HepG2 (cell line): Measurements from ENCODE around the gene ELF2. TPM values are rescaled to one million over a fixed set of nuclear protein-coding genes. Genes with fewer than 3 reads are reported as not detected.

Experiments used
- ATAC-seq: fragments of 200-7000 bp; cut with Tn5 transposase; 3 replicates; pipeline ENCODE4 v1.9.1; 2020; ENCODE audit warnings: mild to moderate bottlenecking, moderate library complexity
- BruUV-seq: library from RNA; stranded (reverse); fragments of 400-500 nt; replicated peaks from 2 replicates; lab custom pipeline; 2021; lab: Mats Ljungman, UMichigan
- CTCF ChIA-PET: fragments of 300-600 bp; formaldehyde crosslinking; extraction: SDS; loops from one replicate; lab custom pipeline; 2021; ENCODE audit warnings: low total read pairs, inconsistent platforms, low intra/inter-chr PET ratio; lab: Yijun Ruan, JAX
- POLR2A ChIA-PET: fragments of 350-600 bp; sonication (Branson Sonifier 250); formaldehyde crosslinking; loops from one replicate; lab custom pipeline; 2020; ENCODE audit warnings: antibody characterized with exemption, inconsistent platforms; lab: Yijun Ruan, JAX
- DNase-seq: peaks from one replicate; pipeline ENCODE4 v3.0.0-alpha.2; 2015; ENCODE audit warnings: low spot score
- FAIRE-seq: peaks from 3 replicates; lab custom pipeline; 2011; peaks lifted over from hg19 to GRCh38; lab: Jason Lieb, UNC
- H2AFZ ChIP-seq: one replicate; pipeline ENCODE4 v1.6.1; 2011; ENCODE audit warnings: low read length, inconsistent platforms
- H3K27ac ChIP-seq: fragments of 300-600 bp; 3 replicates; pipeline ENCODE4 v1.8.0; 2011; ENCODE audit warnings: mixed run types, mild to moderate bottlenecking, mixed read lengths, low read length, inconsistent platforms; ENCODE audit not compliant: insufficient read depth; ENCODE audit errors: extremely low read length
- H3K27me3 ChIP-seq, 2 experiments: fragments of 200-600 bp in 1 of 2; 2 replicates in 1 of 2; 3 replicates in 1 of 2; pipeline versions ENCODE4 v1.6.0 to v1.8.0; 2011; ENCODE audit warnings: low read length in 2 of 2, mild to moderate bottlenecking in 2 of 2, moderate library complexity in 2 of 2, inconsistent platforms in 1 of 2; ENCODE audit not compliant: insufficient read depth in 2 of 2, control insufficient read depth in 1 of 2
- H3K36me3 ChIP-seq, 2 experiments: fragments of 200-600 bp in 1 of 2; replicated peaks in 1 of 2; 2 replicates in 1 of 2; 3 replicates in 1 of 2; pipeline versions ENCODE4 v1.5.1 to v1.8.0; 2011; ENCODE audit warnings: low read length in 2 of 2, inconsistent platforms in 1 of 2; ENCODE audit not compliant: insufficient read depth in 2 of 2, control insufficient read depth in 1 of 2
- H3K4me1 ChIP-seq: 2 replicates; pipeline ENCODE4 v1.5.1; 2012; ENCODE audit warnings: low read length, inconsistent platforms; ENCODE audit not compliant: insufficient read depth
- H3K4me2 ChIP-seq: 2 replicates; pipeline ENCODE4 v1.6.0; 2011; ENCODE audit warnings: low read depth, low read length, inconsistent platforms
- H3K4me3 ChIP-seq, 3 experiments: fragments of 200-600 bp in 1 of 3; sonication (generic), shearing (Covaris generic) in 1 of 3; replicated peaks in 1 of 3; 2 replicates each; pipeline ENCODE4 v1.5.1; 2011 to 2016; ENCODE audit warnings: low read length in 3 of 3, inconsistent platforms in 2 of 3, low read depth in 2 of 3, mild to moderate bottlenecking in 2 of 3, control low read depth in 1 of 3, mixed read lengths in 1 of 3; ENCODE audit not compliant: insufficient read depth in 1 of 3
- H3K79me2 ChIP-seq: one replicate; pipeline ENCODE4 v1.6.1; 2011; ENCODE audit warnings: low read length, inconsistent platforms; ENCODE audit not compliant: insufficient read depth
- H3K9ac ChIP-seq: 2 replicates; pipeline ENCODE4 v1.6.0; 2011; ENCODE audit warnings: mild to moderate bottlenecking, low read depth, low read length, inconsistent platforms; ENCODE audit not compliant: insufficient read depth
- H3K9me3 ChIP-seq: 2 replicates; pipeline ENCODE4 v1.5.1; 2012; ENCODE audit warnings: mild to moderate bottlenecking, low read length
- H4K20me1 ChIP-seq: 2 replicates; pipeline ENCODE4 v1.6.0; 2011; ENCODE audit warnings: inconsistent platforms, mild to moderate bottlenecking, low read length, moderate library complexity; ENCODE audit not compliant: insufficient read depth
- CEBPB ChIP-seq: IDR thresholded peaks from 2 replicates; pipeline ENCODE4 v1.6.1; 2011; ENCODE audit warnings: low read depth, low read length, improper control_type of control experiment, borderline replicate concordance
- ETV5 ChIP-seq: IDR thresholded peaks from 2 replicates; pipeline ENCODE4 v1.6.1; 2018; ENCODE audit warnings: missing biosample characterization, missing genetic modification reagents, inconsistent platforms, borderline replicate concordance
- FOSL2 ChIP-seq: sonication (generic); formaldehyde crosslinking; IDR thresholded peaks from 2 replicates; pipeline ENCODE4 v1.4.0; 2020; ENCODE audit warnings: missing genetic modification reagents
- MIXL1 ChIP-seq: IDR thresholded peaks from 2 replicates; pipeline ENCODE4 v1.6.1; 2016
- SNAPC4 ChIP-seq: sonication (generic); formaldehyde crosslinking; IDR thresholded peaks from 2 replicates; pipeline ENCODE4 v1.4.0; 2020; ENCODE audit warnings: mild to moderate bottlenecking, missing genetic modification reagents
- SRSF1 ChIP-seq: fragments of 200-400 bp; formaldehyde crosslinking; optimal IDR thresholded peaks from 2 replicates; pipeline ENCODE3; 2017; ENCODE audit warnings: mild to moderate bottlenecking, low read depth, low read length, moderate library complexity
- THAP8 ChIP-seq: sonication (generic); formaldehyde crosslinking; IDR thresholded peaks from 2 replicates; pipeline ENCODE4 v1.5.1; 2020; ENCODE audit warnings: missing genetic modification reagents, mild to moderate bottlenecking, borderline replicate concordance
- ZNF382 ChIP-seq: sonication (generic); formaldehyde crosslinking; IDR thresholded peaks from 2 replicates; pipeline ENCODE4 v1.5.0; 2020; ENCODE audit warnings: missing genetic modification reagents, mild to moderate bottlenecking, borderline replicate concordance
- ZNF432 ChIP-seq: sonication (generic); formaldehyde crosslinking; IDR thresholded peaks from 2 replicates; pipeline ENCODE4 v1.5.0; 2020; ENCODE audit warnings: missing genetic modification reagents, mild to moderate bottlenecking, borderline replicate concordance
- ZNF460 ChIP-seq: sonication (generic); formaldehyde crosslinking; IDR thresholded peaks from 2 replicates; pipeline ENCODE4 v1.5.1; 2020; ENCODE audit warnings: missing genetic modification reagents, mild to moderate bottlenecking, borderline replicate concordance
- ZNF879 ChIP-seq: sonication (generic); formaldehyde crosslinking; IDR thresholded peaks from 2 replicates; pipeline ENCODE4 v1.8.1; 2023; ENCODE audit warnings: missing genetic modification reagents
- WGBS: methylation state at CpG from one replicate; pipeline ENCODE4 v1.1.6; 2017; ENCODE audit warnings: low lambda C conversion rate; 5-methylcytosine and 5-hydroxymethylcytosine counted together
- in situ Hi-C: cut with HindIII; loops from 2 replicates; pipeline ENCODE4 v1.10.0; 2017; ENCODE audit warnings: low pct_unique_long_range_greater_than_20kb; ENCODE audit not compliant: extremely low pct_ligation_motif_present
- intact Hi-C: fragments of 100-400 bp; cut with micrococcal nuclease; formaldehyde crosslinking; loops from one replicate; pipeline ENCODE4 v1.10.0; 2022; ENCODE audit not compliant: unreplicated experiment
- polyA plus RNA-seq, 8 experiments: library from polyadenylated mRNA; depleted of rRNA in 3 of 8; stranded (reverse) in 7 of 8; unstranded in 1 of 8; fragments of >200 nt; fragmentation: Illumina TruSeq in 4 of 8; extraction: Trizol in 4 of 8; gene quantifications; 2 replicates each; pipeline versions ENCODE4 v1.2.1 to v1.2.3, GENCODE V29; 2011 to 2016; ENCODE audit warnings: low read depth in 4 of 8, missing spikeins in 1 of 8, mixed read lengths in 1 of 8; ENCODE audit not compliant: insufficient read depth in 1 of 8
- total RNA-seq, 5 experiments: library from RNA; depleted of rRNA; stranded (reverse); fragments of >200 nt; fragmentation: Illumina TruSeq; extraction: Trizol; gene quantifications; 2 replicates each; pipeline ENCODE4 v1.2.3, GENCODE V29; 2016; ENCODE audit warnings: low read depth in 1 of 5

ELF2 gene
- total and polyA plus RNA-seq, 2 of the 13 experiments (the other 11 are each of a cell fraction or from before 2014, with no cell fraction given): 28.6 to 35.4 TPM

- Histone ChIP-seq H3K36me3 (no peaks in the 10 kb centered on the region), H3K79me2 (no peaks in the 10 kb centered on the region), H2AFZ (no peak overlapping the region), H3K4me3 (no peak overlapping the region), H3K4me2 (0 out of 2 replicates have a peak overlapping the region, but pooled peaks have one; percentile 42), H3K9ac (no peak overlapping the region), H3K27me3 (no peaks in the 10 kb centered on the region; a peak in 1 of 5 replicates), H3K27ac (no peak overlapping the region), H4K20me1 (no peaks in the 10 kb centered on the region), H3K9me3 (no peaks in the 10 kb centered on the region), H3K4me1 (peaks cover 9% of the 10 kb centered on the region; the same call in 1 of the 2 replicates)
- in situ Hi-C loops (no loop called here), intact Hi-C loops (no loop called here)
- TF ChIP-seq FOSL2 (CRISPR knock-in tag): 0 out of 2 replicates have a peak, but pooled peaks have one; percentile 27
- no peak for TF ChIP-seq ZNF879 (CRISPR knock-in tag)
- TF ChIP-seq ZNF460: peak; percentile 57
- TF ChIP-seq ETV5: 0 out of 2 replicates have a peak, but pooled peaks have one; percentile 1
- POLR2A ChIA-PET: interaction anchor here (4.2 kb wide), 1 partner anchor 12 kb away, joined by 14 read pairs; the partner anchor contains the start of gene ELF2
- DNase-seq (no peak), FAIRE-seq (no peak), ATAC-seq (peak; percentile 14; the same call in 1 of the 3 replicates)
- BruUV-seq: no TSS peak
- WGBS: 30% methylated on average over 2 of the region's 2 CpGs
- CTCF ChIA-PET: no interaction called here
Measured at GRCh38 chr4:139189417-139189749, 12.4 kb upstream of the ELF2 start.

- POLR2A ChIA-PET: interaction anchor here (4.2 kb wide), 1 partner anchor 11 kb away, joined by 14 read pairs; the partner anchor contains the start of gene ELF2
- no peak overlapping the region for H3K4me3 ChIP-seq
- H3K4me2 ChIP-seq: peak overlapping the region; percentile 42; the same call in 1 of the 2 replicates
- H2AFZ ChIP-seq: no peak overlapping the region
- intact Hi-C loops: no loop called here
- no peak overlapping the region for H3K27ac ChIP-seq
- H3K4me1 ChIP-seq: peaks cover 9% of the 10 kb centered on the region; the same call in 1 of the 2 replicates
- WGBS: 62% methylated on average over 9 of the region's 9 CpGs
- CTCF ChIA-PET: no interaction called here
- no peak overlapping the region for H3K9ac ChIP-seq
- in situ Hi-C loops: no loop called here
- ATAC-seq (peak; percentile 53), FAIRE-seq (no peak), DNase-seq (no peak)
- no peaks in the 10 kb centered on the region for H4K20me1 ChIP-seq
- H3K36me3 ChIP-seq: no peaks in the 10 kb centered on the region
- no peaks in the 10 kb centered on the region; a peak in 1 of 5 replicates for H3K27me3 ChIP-seq
- no peaks in the 10 kb centered on the region for H3K79me2 ChIP-seq
- H3K9me3 ChIP-seq: no peaks in the 10 kb centered on the region
- BruUV-seq: no TSS peak
- no peak for TF ChIP-seq SRSF1
- 0 out of 2 replicates have a peak, but pooled peaks have one; percentile 52 for TF ChIP-seq MIXL1 (CRISPR knock-in tag)
- peak; percentile 24; the same call in 1 of the 2 replicates for TF ChIP-seq CEBPB
- no peak for TF ChIP-seq SNAPC4 (CRISPR knock-in tag)
- TF ChIP-seq ZNF432 (CRISPR knock-in tag): no peak
- peak; percentile 9; the same call in 1 of the 2 replicates for TF ChIP-seq ETV5
- no peak for TF ChIP-seq ZNF382 (CRISPR knock-in tag)
- no peak for TF ChIP-seq THAP8 (CRISPR knock-in tag)
Measured at GRCh38 chr4:139188648-139189416, 11.8 kb upstream of the ELF2 start.
